ENCODE results near the gene GRAMD1B.

- no peak for TF ChIP-seq CTCF (IDR thresholded peaks at IDR 0.05; ENCODE audit: low read depth, low read length)
- no peak for TF ChIP-seq POLR2A (IDR thresholded peaks at IDR 0.05; ENCODE audit: extremely low read depth, insufficient read length)
- TF ChIP-seq MAX (IDR thresholded peaks at IDR 0.05; ENCODE audit: low read depth, low read length) = no peak
Observed at GRCh38 chr11:123588117-123588863, 158.2 kb downstream of the GRAMD1B start.
